Measurements from ENCODE around the gene LARP4. TPM values are rescaled to one million over a fixed set of nuclear protein-coding genes. Genes with fewer than 3 reads are reported as not detected.

Gene LARP4
- polyA plus RNA-seq, 3 donors = 5.9 to 15.8 (median 11.7) TPM

GRCh38 chr12:50518090-50518489 is 117.4 kb downstream of the LARP4 start:
- Histone ChIP-seq H3K36me3 (replicated peaks in 1 of 2; ENCODE audit: control insufficient read depth in 1 of 2, insufficient read depth in 2 of 2, low read length in 2 of 2) (peaks cover 0 to 5% of the 10 kb centered on the region in 2 donors), H3K4me2 (replicated peaks; ENCODE audit: extremely low read depth, low read length, poor library complexity, severe bottlenecking) (peak overlapping the region; percentile 58), H3K79me2 (ENCODE audit: insufficient read depth, low read length) (peaks cover 84% of the 10 kb centered on the region), H2AFZ (ENCODE audit: insufficient read depth, low read depth, low read length, poor library complexity, severe bottlenecking) (no peak overlapping the region), H3K27me3 (ENCODE audit: control insufficient read depth in 2 of 2, insufficient read depth in 2 of 2, low read length in 2 of 2) (no peaks in the 10 kb centered on the region), H3K4me1 (ENCODE audit: control insufficient read depth in 1 of 2, insufficient read depth in 2 of 2, low read length in 2 of 2) (peaks cover 82 to 85% of the 10 kb centered on the region in 2 donors), H3K27ac (ENCODE audit: low read depth in 1 of 2, low read length in 2 of 2) (peak overlapping the region; percentile 67 to 90), H3K4me3 (replicated peaks in 1 of 3; ENCODE audit: low read depth in 2 of 3, low read length in 3 of 3) (peak overlapping the region in 1 of 3 experiments; percentile 60), H3K9me3 (replicated peaks in 1 of 2; ENCODE audit: control insufficient read depth in 1 of 2, insufficient read depth in 1 of 2, low read length in 2 of 2) (no peaks in the 10 kb centered on the region), H3K9ac (ENCODE audit: insufficient read depth, low read length, poor library complexity, severe bottlenecking) (no peak overlapping the region), H4K20me1 (ENCODE audit: insufficient read depth, low read length) (peaks cover 36% of the 10 kb centered on the region)
- H3K36me3 Mint-ChIP-seq = peaks cover 5 to 8% of the 10 kb centered on the region in 2 donors
- no peak overlapping the region for H3K27ac Mint-ChIP-seq
- H3K9me3 Mint-ChIP-seq = peaks cover 0 to 2% (median 0%) of the 10 kb centered on the region in 7 donors
- TF ChIP-seq, protein P1, sequence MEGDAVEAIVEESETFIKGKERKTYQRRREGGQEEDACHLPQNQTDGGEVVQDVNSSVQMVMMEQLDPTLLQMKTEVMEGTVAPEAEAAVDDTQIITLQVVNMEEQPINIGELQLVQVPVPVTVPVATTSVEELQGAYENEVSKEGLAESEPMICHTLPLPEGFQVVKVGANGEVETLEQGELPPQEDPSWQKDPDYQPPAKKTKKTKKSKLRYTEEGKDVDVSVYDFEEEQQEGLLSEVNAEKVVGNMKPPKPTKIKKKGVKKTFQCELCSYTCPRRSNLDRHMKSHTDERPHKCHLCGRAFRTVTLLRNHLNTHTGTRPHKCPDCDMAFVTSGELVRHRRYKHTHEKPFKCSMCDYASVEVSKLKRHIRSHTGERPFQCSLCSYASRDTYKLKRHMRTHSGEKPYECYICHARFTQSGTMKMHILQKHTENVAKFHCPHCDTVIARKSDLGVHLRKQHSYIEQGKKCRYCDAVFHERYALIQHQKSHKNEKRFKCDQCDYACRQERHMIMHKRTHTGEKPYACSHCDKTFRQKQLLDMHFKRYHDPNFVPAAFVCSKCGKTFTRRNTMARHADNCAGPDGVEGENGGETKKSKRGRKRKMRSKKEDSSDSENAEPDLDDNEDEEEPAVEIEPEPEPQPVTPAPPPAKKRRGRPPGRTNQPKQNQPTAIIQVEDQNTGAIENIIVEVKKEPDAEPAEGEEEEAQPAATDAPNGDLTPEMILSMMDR (IDR thresholded peaks at IDR 0.05) = no peak
- peaks cover 63% of the 10 kb centered on the region for H3K4me1 Mint-ChIP-seq
- no peak for DNase-seq
- H3K27me3 Mint-ChIP-seq (ENCODE audit: low read depth in 3 of 3) = no peaks in the 10 kb centered on the region
- H3K4me3 Mint-ChIP-seq = peak overlapping the region in 1 of 2 donors; percentile 31
- no CpG with 5 or more reads among the region's 11 CpGs for WGBS (ENCODE audit: insufficient coverage)
- intact Hi-C loops (cut with micrococcal nuclease) = no loop called here

DNA sequence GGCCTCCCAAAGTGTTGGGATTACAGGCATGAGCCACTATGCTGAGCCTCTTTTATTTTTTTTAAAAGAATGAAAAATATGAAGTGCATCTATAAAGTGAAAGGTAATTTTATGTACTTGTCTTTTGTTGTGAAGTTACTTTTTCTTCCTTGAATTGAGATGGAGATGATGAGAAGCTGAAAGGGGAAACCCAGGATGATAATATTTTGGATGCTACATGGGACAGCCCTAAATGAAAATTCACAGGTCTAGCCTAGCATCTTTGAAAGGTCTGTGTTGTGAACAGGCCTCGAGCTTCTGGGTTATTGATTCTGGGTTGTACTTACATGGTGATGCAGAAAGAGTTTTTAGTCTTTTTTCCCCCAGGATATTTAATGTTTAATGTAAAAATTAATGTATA is 118.7 kb downstream of the LARP4 start:
- Histone ChIP-seq H3K9me3 (replicated peaks in 1 of 2; ENCODE audit: control insufficient read depth in 1 of 2, insufficient read depth in 1 of 2, low read length in 2 of 2) (no peaks in the 10 kb centered on the region), H3K4me2 (replicated peaks; ENCODE audit: extremely low read depth, low read length, poor library complexity, severe bottlenecking) (no peak overlapping the region), H3K79me2 (ENCODE audit: insufficient read depth, low read length) (peaks cover 84% of the 10 kb centered on the region), H3K4me1 (ENCODE audit: control insufficient read depth in 1 of 2, insufficient read depth in 2 of 2, low read length in 2 of 2) (peaks cover 75 to 77% of the 10 kb centered on the region in 2 donors), H3K27ac (ENCODE audit: low read depth in 1 of 2, low read length in 2 of 2) (peak overlapping the region in 1 of 2 donors; percentile 81), H4K20me1 (ENCODE audit: insufficient read depth, low read length) (peaks cover 35% of the 10 kb centered on the region), H3K4me3 (replicated peaks in 1 of 3; ENCODE audit: low read depth in 2 of 3, low read length in 3 of 3) (peak overlapping the region in 1 of 3 experiments; percentile 66), H3K27me3 (ENCODE audit: control insufficient read depth in 2 of 2, insufficient read depth in 2 of 2, low read length in 2 of 2) (no peaks in the 10 kb centered on the region), H3K9ac (ENCODE audit: insufficient read depth, low read length, poor library complexity, severe bottlenecking) (no peak overlapping the region), H3K36me3 (replicated peaks in 1 of 2; ENCODE audit: control insufficient read depth in 1 of 2, insufficient read depth in 2 of 2, low read length in 2 of 2) (peaks cover 0 to 5% of the 10 kb centered on the region in 2 donors), H2AFZ (ENCODE audit: insufficient read depth, low read depth, low read length, poor library complexity, severe bottlenecking) (no peak overlapping the region)
- Mint-ChIP-seq H3K27ac (peak overlapping the region in 5 of 7 donors; percentile 89 to 96 (median 93)), H3K36me3 (peaks cover 8 to 12% of the 10 kb centered on the region in 2 donors), H3K9me3 (no peaks in the 10 kb centered on the region), H3K4me1 (peaks cover 56% of the 10 kb centered on the region), H3K27me3 (ENCODE audit: low read depth in 3 of 3) (no peaks in the 10 kb centered on the region), H3K4me3 (no peak overlapping the region)
- no CpG with 5 or more reads among the region's 1 CpG for WGBS (ENCODE audit: insufficient coverage)
- DNase-seq = no peak
- TF ChIP-seq, protein P1 (IDR thresholded peaks at IDR 0.05) = no peak
- intact Hi-C loops (cut with micrococcal nuclease) = no loop called here
